Measurements from ENCODE around the gene GASK1B.

Gene GASK1B

GRCh38 chr4:158182736-158183135 is 9.9 kb upstream of the GASK1B start:
- no peak for DNase-seq (ENCODE audit: low read depth)

GRCh38 chr4:158181906-158182305 is 9.1 kb upstream of the GASK1B start:
- DNase-seq (ENCODE audit: low read depth): no peak

GRCh38 chr4:158179465-158179864 is 6.6 kb upstream of the GASK1B start:
- no peak for DNase-seq (ENCODE audit: low read depth)

GRCh38 chr4:158176776-158177175 is 4.0 kb upstream of the GASK1B start:
- DNase-seq (ENCODE audit: low read depth): no peak

GRCh38 chr4:158176108-158176507 is 3.3 kb upstream of the GASK1B start:
- no peak for DNase-seq (ENCODE audit: low read depth)

- no peak for DNase-seq (ENCODE audit: low read depth)
Measured at GRCh38 chr4:158170691-158171561, 1.9 kb downstream of the GASK1B start.

GRCh38 chr4:158169931-158170690 is 2.7 kb downstream of the GASK1B start:
- DNase-seq (ENCODE audit: low read depth): no peak

GRCh38 chr4:158169506-158169905 is 3.3 kb downstream of the GASK1B start:
- DNase-seq (ENCODE audit: low read depth): no peak

- DNase-seq (ENCODE audit: low read depth): no peak
Measured at GRCh38 chr4:158168606-158169005, 4.2 kb downstream of the GASK1B start.

GRCh38 chr4:158166701-158167100 is 6.1 kb downstream of the GASK1B start:
- DNase-seq (ENCODE audit: low read depth): no peak

- DNase-seq (ENCODE audit: low read depth): no peak
Measured at GRCh38 chr4:158164768-158165213, 8.0 kb downstream of the GASK1B start.

GRCh38 chr4:158163941-158164767 is 8.7 kb downstream of the GASK1B start:
- no peak for DNase-seq (ENCODE audit: low read depth)

GRCh38 chr4:158162631-158163030 is 10.2 kb downstream of the GASK1B start:
- no peak for DNase-seq (ENCODE audit: low read depth)

GRCh38 chr4:158161551-158162354 is 11.1 kb downstream of the GASK1B start:
- no peak for DNase-seq (ENCODE audit: low read depth)

- no peak for DNase-seq (ENCODE audit: low read depth)
Measured at GRCh38 chr4:158159718-158160094, 13.1 kb downstream of the GASK1B start.

GRCh38 chr4:158159054-158159717 is 13.6 kb downstream of the GASK1B start:
- DNase-seq (ENCODE audit: low read depth): no peak

- no peak for DNase-seq (ENCODE audit: low read depth)
Measured at GRCh38 chr4:158157412-158157811, 15.4 kb downstream of the GASK1B start.

GRCh38 chr4:158155656-158156356 is 17.0 kb downstream of the GASK1B start:
- no peak for DNase-seq (ENCODE audit: low read depth)

- DNase-seq (ENCODE audit: low read depth): no peak
Measured at GRCh38 chr4:158147151-158147550, 25.7 kb downstream of the GASK1B start.

- DNase-seq (ENCODE audit: low read depth): no peak
Measured at GRCh38 chr4:158146736-158147135, 26.1 kb downstream of the GASK1B start.
